ENCODE results near the gene CDKN1C.
"Not testable (repeated sequence)": the region's sequence is repeated elsewhere in the genome, so short reads cannot be mapped to it uniquely, and the experiment has no call there.

Gene CDKN1C

GRCh38 chr11:2922655-2923054, 37.1 kb upstream of the CDKN1C start:
- no peak for DNase-seq

- no peak for DNase-seq
Observed at GRCh38 chr11:2921742-2922493, 36.3 kb upstream of the CDKN1C start.

GRCh38 chr11:2921261-2921660, 35.7 kb upstream of the CDKN1C start:
- DNase-seq: no peak

- DNase-seq: no peak
Observed at GRCh38 chr11:2920343-2920742, 34.8 kb upstream of the CDKN1C start.

GRCh38 chr11:2919837-2920236, 34.3 kb upstream of the CDKN1C start:
- DNase-seq: no peak

- DNase-seq: no peak
Observed at GRCh38 chr11:2919188-2919587, 33.6 kb upstream of the CDKN1C start.

GRCh38 chr11:2917842-2918490, 32.4 kb upstream of the CDKN1C start:
- DNase-seq: no peak

GRCh38 chr11:2916892-2917645, 31.5 kb upstream of the CDKN1C start:
- DNase-seq: no peak

- no peak for DNase-seq
Observed at GRCh38 chr11:2916114-2916891, 30.7 kb upstream of the CDKN1C start.

GRCh38 chr11:2915473-2915872, 29.9 kb upstream of the CDKN1C start:
- no peak for DNase-seq

GRCh38 chr11:2914455-2915195, 29.1 kb upstream of the CDKN1C start:
- DNase-seq: no peak

- DNase-seq: no peak
Observed at GRCh38 chr11:2913776-2914175, 28.2 kb upstream of the CDKN1C start.

- DNase-seq: no peak
Observed at GRCh38 chr11:2913019-2913431, 27.4 kb upstream of the CDKN1C start.

- no peak for DNase-seq
Observed at GRCh38 chr11:2912498-2912897, 26.9 kb upstream of the CDKN1C start.

GRCh38 chr11:2911785-2912391, 26.3 kb upstream of the CDKN1C start:
- DNase-seq: no peak

- DNase-seq: no peak
Observed at GRCh38 chr11:2911088-2911784, 25.7 kb upstream of the CDKN1C start.

GRCh38 chr11:2910401-2910955, 24.9 kb upstream of the CDKN1C start:
- DNase-seq: no peak

GRCh38 chr11:2909133-2909902, 23.7 kb upstream of the CDKN1C start:
- no peak for DNase-seq

GRCh38 chr11:2908130-2908529, 22.6 kb upstream of the CDKN1C start:
- no peak for DNase-seq

- DNase-seq: not testable (repeated sequence)
Observed at GRCh38 chr11:2905299-2905698, 19.7 kb upstream of the CDKN1C start.
